Activated T-cell treated with anti-CD3 and anti-CD28 coated beads, Interleukin-2, amount 50 U/mL, for 48 hours (primary cell): ENCODE measurements around the gene ZNF888.
"Not testable (repeated sequence)": the region's sequence is repeated elsewhere in the genome, so short reads cannot be mapped to it uniquely, and the experiment has no call there.

Source experiments
- DNase-seq, 2 experiments: peaks; one replicate each; pipeline ENCODE4 v3.0.0-alpha.2; 2020

ZNF888 gene

DNA sequence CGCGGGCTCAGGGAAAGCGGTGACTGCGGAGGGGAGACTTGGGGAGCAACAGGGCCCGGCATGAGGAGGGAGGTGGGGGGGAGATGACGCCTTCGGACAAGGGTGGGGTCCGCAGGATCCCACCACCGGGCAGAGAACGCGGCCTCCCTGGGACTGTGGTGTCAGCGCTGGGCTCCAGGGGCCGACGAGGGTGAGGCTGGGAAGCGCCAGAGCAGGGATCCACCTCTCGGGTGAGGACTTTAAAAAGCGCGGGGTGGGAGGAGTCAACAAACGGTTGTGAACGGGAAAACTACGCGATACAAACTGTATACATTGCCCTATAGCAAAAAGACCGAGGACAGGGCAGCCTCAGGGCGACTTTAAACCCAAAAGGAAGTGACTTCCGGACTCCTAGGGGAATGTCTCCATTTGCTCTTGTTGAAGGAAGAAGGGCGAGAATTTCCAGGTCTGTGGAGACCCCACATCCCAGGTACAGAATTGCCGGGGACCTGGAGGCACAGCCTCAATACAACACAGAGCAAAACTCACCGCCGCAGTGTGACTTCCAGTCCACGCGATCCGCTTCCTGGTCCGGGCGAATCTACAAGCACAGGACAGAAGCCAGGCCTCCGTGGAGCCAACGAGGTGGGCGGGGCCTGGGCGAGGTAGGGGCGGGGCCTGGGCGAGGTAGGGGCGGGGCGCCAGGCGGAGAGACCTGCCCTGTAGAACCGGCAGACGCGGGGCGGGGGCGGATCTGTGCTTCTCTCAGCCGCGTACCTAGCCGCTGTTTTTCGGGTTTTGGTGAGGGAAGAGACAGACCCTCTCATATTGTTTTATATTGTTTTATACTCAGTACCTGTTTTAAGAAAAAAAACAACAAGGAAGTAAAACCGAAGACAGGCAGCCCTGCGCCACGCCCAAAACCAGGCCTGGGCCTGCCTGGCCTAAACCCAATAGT, at the start of gene ZNF888:
ZNF888 (minus strand) TSS at position 588 of the 937 bp plus-strand sequence. CDS start 5,555 bp downstream, outside the sequence.
- peak; percentile 89 to 90 for DNase-seq

DNA sequence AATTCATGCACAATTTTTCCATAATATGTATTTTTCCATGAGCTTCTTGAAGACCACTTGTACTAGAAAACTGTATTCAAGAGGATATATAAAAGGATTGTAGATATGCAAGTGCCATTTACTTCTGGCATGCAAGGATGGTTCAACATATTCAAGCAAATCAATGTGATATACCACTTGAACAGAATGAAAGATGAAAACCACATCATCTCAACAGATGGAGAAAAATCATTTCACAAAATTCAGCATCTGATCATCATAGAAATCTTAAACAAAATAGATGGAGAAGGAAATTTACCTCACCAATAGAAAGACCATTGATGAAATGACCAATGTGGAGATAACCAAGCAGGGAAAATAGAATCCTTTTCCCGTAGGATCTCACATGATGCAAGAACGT, 44.5 kb upstream of the ZNF888 start:
- no peak for DNase-seq

DNA sequence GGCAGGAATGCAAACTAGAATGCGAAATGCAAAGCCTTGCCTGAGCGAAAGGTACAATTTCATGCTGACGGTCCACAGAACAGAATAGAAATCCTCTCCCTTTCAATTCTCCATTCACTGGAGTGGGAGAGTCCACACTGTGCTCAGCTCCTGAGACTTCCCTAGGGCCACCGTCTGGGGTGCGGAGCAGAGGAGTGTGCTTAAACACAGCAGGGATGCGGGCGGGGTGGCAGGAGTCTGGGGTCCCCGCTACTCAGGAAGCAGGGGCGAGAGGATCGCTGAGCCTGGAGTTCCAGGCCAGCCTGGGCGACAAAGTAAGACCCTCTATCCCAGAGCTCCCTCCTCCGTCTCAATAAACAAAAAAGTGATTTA, 40.0 kb upstream of the ZNF888 start:
- DNase-seq = no peak

DNA sequence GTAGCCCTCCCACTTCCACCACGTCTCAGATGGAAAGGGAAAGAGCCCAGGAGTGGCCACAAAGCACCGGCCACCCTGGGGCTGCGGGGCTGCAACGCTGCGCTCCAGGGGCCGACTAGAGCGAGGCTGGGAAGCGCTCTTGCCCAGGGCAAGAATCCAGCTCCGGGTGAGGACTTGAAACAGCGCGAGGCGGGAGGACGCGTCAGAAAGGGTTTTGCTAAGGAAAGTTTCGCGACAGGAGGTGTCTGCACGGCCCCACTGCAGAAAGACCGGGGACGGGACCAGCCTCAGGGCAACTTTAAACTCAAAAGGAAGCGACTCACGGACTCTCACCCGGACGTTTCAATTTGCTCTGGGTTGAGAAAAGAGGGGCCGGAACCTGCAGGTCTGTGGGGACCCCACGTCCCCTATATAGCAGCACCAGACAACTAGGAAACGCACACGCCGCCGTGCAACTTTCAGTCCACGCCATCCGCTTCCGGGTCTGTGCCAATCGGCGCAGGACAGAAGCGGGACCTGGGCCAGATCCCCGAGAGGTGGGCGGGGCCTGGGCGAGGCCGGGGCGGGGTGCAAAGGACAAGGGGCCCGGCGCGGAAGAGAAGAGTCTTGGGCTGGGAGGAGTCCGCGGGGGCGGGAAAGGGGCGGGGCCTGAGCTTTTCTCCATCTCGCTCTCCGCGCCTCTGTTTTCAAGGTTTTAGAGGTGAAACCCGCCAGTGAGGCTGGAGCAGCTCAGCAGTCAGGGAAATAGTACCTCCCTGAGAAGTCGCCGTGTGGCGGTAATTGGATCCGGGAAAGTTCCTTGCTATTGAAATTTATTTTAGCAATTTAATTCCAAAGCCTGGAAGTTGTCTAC, 39.4 kb upstream of the ZNF888 start, which contains the start of gene ZNF816:
ZNF816 (minus strand) TSS at position 488 of the 853 bp plus-strand sequence. CDS start 6,792 bp downstream, outside the sequence.
- DNase-seq = peak; percentile 99

DNA sequence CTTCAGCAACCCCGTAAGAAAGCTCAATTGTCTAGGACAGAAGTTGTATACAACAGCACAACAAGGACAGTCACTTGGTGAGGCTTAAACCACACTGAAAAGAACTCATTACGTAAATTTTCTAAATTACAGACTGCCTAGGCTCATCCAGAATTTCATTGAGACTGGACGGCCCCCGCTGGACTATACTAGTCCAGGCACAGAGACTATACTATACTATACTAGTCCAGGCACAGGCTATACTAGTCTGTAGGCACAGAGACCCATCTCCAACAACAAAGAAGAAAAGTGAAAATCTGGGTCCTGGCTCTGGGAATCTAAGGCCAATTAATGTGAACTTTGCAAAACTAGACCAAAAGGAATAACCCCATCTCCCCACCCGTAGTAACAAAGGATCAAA, 38.8 kb upstream of the ZNF888 start:
- no peak for DNase-seq

DNA sequence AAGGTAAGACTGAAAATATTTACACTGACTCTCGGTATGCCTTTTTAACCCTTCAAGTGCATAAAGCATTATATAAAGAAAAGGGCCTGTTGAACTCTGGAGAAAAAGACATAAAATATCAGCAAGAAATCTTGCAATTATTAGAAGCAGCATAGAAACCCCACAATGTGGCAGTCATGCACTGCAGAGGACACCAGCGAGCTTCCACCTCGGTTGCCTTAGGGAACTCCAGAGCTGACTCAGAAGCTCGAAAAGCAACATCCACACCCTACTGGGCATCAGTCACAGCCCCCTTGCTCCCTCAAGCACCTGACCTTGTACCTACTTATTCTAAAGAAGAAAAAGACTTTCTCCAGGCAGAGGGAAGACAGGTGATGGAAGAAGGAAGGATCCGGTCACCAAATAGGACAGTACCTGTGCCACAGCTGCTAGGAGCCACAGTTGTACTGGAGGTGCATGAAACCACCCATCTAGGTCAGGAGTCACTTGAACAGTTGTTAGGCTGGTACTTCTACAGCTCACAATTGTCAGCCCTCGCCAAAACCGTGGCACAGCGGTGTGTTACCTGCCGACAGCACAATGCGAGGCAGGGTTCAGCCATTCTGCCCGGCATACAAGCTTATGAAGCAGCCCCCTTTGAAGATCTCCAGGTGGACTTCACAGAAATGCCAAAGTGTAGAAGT, 36.5 kb upstream of the ZNF888 start:
- DNase-seq = no peak

DNA sequence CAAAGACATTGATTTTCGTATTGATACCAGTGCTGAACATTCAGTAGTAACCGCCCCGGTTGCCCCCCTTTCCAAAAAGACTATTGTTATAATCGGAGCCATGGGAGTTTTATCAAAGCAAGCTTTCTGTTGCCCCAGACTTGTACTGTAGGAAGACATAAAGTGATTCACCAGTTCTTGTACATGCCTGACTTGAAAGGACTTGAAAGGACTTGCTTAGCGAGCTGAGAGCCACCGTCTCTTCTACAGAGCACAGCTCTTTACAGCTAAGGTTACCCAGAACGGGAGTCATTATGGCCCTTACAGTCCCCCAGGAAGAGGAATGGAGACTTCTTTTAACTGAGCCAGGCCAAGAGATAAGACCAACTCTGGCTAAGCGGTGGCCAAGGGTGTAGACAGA, 34.4 kb upstream of the ZNF888 start:
- DNase-seq = no peak

DNA sequence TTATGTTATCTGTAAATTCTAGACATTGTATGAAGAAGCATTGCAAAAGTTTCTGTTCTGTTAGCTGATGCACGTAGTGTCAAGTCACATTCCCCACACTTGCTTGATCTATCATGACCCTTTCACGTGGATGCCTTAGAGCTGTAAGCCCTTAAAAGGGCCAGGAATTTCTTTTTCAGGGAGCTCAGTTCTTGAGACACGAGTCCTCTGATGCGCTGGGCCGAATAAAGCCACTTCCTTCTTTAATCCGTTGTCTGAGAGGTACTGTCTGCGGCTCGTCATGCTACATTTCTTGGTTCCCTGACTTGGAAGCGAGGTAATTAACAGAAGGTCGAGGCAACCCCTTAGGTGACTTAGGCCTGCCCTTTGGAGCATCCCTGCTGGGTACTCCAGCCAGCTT, 33.7 kb upstream of the ZNF888 start:
- DNase-seq = no peak

DNA sequence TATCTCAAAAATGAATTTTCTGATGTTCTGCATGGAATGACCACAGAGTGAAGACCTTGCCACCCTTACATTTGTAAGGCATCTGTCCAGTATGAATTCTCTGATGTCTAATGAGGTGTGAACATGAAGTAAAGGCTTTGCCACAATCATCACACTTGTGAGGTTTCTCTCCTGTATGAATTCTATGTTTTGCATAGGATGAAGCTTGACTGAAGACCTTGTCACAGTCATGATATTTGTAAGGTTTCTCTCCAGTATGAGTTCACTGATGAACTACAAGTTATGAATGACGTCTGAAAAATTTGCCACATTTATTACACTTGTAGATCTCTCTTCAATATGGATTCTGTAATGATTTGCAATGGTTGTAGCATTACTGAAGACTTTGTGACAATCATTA, 26.2 kb upstream of the ZNF888 start:
- no peak for DNase-seq

DNA sequence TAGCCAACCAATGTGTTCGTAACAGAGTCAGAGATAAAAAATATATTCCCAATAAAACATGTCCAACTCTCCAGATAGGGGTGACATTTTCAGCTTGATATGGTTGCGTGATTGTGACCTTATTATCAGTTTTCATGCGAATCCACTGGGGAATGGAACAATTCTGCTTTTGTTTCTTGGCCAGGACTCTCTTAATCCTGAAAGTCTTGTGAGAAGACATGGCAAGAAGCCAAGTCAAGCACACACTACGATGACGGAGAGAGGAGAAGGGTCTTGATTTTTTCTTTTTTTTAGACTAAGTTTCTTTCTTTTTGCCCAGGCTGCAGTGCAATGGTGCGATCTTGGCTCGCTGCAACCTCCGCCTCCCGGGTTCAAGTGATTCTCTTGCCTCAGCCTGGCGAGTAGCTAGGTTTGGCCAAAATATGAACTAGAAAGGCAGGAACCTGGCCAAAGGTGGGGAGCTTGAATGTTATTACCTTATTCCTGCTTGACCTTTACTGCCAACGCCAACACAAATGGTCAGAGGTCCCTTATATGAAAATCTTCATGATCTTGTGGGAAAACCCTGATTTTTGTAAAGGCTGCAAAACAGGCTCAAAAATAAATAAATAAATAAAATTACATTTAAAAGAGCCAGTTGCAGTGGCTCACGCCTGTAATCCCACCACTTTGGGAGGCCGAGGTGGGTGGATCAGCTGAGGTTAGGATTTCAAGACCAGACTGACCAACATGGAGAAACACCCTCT, 25.0 kb upstream of the ZNF888 start:
- DNase-seq = no peak

DNA sequence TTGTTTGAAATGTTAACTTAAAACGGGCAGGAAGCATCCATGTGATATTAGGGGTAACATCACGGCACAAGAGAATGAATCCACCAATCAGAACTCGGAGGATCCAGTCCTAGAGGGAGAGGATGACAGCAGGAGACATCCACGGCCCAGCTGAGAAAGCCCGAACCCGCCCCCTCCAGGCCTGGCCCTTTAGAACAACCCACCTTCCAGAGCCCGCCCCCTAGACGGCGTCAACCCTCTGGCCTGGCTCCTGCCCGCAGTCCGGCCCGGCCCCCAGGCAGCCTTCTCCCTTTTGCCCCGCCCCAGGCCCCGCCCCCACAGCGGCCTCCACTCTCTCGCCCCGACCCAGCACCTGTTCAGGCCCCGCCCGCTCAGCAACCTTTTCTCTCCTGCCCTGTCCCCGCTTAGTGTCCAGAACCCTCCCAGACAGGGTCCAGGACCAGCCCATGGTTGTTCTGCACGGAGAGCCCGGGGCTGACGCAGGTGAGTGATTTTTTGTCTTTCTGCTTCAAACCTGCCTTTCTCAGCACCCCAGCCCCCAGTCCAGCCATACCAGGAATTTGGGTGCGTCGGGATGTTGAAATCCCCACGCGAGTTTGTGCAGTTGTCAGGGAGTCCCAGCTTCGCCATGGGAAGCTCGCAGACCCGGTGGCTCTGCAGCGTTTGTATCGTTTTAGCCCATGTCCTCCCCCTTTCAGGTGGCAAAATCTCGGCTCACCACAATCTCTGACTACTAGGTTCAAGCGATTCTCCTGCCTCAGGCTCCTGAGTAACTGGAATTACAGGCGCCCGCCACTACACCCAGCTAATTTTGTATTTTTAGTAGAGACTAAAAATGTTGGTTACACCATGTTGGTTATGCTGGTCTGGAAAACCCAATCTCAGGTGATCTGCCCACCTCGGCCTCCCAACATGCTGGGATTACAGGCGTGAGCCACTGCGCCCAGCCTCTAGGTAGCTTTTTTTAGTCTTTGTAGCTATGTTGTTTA, 23.4 kb upstream of the ZNF888 start:
- DNase-seq = no peak

DNA sequence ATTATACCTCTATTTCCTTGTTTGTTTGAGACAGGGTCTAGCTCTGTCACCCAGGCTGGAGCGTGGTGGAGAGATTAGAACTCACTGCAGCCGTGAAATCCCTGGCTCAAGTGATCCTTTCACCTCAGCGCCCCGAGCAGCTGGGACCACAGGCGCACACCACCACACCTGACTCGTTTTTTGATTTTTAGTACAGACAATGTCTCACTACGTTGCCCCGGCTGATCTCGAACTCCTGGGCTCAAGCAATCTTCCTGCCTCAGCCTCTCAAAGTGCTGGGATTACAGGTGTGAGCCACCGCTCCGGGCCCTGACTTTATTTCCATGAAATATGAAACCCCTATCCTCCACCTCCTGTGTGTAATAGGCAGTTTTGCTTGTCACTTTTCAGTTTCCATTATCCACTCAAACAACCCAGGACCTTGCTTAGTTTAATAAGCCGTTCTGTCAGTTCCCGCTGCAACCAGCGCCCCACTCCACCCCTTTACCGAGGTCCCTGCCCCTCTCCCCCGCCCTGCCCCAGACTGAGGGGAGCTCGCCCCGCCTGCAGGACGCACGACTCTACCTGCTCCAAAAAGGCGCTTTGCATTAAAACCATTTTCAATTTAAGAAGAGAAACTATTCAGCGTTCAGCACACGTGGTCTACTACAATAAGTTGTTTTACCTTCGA, 22.6 kb upstream of the ZNF888 start:
- no peak for DNase-seq

DNA sequence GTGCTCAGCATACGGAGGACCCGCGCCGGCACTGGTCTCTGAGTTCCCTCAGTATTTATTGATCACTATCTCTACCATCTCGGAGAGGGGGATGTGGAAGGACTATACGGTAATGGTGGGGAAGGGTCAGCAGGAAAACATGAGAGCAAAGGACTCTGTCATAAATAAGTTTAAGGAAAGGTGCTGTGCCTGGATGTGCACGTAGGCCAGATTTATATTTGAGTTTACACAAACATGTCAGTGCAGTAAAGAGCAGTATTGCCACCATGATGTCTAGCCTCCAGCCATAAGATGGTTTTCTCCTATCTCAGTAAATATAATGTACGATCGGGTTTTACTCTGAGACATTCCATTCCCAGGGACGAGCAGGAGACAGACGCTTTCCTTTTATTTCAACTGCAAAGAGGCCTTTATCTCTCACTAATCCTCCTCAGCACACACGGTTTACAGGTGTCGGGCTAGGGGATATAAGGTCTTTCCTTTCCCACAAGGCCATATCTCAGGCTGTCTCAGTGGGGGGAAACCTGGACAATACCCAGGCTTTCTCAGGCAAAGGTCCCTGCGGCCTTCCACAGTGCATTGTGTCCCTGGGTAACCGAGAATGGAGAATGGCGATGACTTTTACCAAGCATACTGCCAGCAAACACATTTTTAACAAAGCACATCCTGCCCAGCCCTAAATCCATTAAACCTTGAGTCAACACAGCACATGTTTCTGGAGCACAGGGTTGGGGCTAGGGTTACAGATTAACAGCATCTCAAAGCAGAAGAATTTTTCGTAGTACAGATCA, 21.7 kb upstream of the ZNF888 start:
- DNase-seq = not testable (repeated sequence)

DNA sequence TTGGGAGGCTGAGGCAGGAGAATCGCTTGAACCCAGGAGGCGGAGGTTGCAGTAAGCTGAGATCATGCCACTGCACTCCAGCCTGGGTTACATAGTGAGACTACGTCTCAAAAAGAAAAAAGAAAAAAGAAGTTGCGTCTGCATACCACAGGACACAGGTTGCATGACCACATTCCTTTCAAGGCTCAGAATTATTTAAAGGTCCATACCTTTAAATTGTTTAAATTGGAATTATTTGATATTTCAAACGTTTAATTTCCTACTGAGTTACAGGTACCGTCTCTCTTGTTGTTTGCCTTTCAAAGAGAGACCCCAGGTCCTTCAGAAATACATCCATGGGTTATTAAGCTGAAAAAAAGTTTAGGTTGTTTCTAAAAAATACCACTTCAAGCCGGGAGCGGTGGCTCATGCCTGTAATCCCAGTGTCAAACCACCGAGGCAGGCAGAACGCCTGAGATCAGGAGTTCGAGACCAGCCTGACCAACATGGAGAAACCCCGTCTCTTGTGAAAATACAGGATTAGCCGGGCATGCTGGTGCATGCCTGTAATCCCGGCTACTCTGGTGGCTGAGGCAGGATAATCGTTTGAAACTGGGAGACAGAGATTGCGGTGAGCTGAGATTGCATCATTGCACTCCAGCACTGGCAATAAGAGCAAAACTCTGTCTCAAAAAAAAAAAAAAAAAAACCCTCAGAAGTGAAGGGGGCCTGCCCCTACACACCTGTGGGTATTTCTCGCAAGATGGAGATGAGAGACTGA, 20.8 kb upstream of the ZNF888 start:
- DNase-seq = no peak

DNA sequence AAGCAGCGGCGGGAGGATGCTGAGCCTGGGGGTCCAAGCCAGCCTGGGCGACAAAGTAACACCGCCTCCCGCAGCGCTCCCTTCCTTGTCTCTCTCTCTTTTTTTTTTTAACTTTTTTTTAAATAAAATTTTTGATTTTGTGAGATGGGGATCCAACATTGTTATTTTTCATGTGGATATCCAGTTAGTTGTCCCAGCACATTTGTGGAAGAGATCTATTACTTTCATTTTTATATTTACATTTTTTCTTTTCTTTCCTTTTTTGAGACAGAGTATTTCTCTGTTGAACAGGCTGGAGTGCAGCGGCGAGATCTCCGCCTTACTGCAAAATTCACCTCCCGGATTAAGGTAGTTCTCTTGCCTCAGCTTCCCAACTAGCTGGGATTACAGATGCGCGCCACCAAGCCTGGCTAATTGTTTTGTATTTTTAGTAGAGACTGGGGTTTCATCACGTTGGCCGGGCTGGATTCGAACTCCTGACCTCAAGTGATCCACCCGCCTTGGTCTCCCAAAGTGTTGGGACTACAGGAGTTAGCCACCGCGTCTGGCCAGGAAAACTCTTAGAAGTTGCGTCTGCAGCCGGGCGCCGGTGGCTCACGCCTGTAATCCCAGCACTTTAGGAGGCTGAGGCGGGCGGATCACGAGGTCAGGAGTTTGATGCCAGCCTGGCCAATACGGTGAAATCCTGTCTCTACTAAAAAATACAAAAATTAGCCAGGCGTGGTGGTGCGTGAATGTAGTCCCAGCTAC, 20.1 kb upstream of the ZNF888 start:
- DNase-seq = no peak

DNA sequence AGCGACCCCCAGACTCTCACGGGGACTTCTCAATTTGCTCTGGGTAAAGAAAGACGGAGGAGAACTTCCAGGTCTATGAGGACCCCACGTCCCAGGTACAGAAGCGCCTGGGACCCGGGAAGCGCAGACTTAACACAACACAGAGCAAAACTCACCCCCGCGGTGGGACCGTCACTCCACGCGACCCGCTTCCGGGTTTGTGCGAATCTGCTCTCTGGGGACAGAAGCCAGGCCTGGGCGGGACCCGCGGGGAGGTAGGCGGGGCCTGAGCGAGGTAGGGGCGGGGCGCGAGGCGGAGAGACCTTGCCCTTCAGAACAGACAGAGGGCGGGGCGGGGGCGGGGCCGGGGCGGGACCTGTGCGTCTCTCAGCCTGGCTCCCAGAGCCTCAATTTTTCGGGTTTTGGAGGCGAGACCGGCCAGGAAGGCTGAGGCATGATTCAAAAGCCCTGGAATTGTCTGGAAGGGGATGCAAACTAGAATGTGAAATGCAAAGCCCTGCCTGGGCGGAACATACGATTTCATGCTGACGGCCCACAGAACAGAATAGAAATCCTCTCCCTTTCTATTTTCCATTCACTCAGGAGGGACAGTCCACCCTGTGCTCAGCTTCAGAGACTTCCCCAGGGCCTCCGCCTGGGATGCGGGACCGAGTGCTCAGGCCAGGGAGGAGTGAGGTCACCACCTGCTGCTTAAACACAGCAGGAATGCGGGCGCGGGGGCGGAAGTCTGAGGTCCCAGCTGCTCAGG, 19.3 kb upstream of the ZNF888 start:
- peak; percentile 96 for DNase-seq

DNA sequence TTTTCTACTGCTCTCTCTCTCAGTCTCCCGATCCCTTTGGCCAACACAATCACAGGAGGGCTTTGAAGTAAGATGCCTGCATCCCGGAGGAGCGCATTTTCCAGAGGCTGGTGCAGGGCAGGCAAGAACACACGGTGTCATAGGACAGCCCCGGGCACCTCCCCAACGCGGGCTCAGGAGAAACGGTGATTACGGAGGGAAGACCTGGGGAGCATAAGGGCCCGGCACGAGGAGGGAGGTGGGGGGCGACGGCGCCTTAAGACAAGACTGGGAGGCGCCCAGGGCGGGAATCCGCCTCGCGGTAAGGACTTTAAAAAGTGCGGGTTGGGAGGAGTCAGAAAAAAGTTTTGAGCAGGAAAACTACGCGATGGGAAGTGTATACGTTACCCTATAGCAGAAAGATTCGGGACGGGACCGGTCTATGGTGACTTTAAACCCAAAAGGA, 18.7 kb upstream of the ZNF888 start:
- peak in 1 of 2 experiments; percentile 46 for DNase-seq
